GM19455 (cell line): ENCODE data around the gene FAM53A.
"Not testable (repeated sequence)": the region's sequence is repeated elsewhere in the genome, so short reads cannot be mapped to it uniquely, and the experiment has no call there.

Experiments
- ATAC-seq: cut with Tn5 transposase; IDR thresholded peaks from one replicate; pipeline ENCODE4 v1.9.1; 2021; ENCODE audit not compliant: unreplicated experiment

FAM53A gene

GRCh38 chr4:1717129-1718094, 33.3 kb upstream of the FAM53A start:
- no peak for ATAC-seq

GRCh38 chr4:1716065-1716945, 32.2 kb upstream of the FAM53A start:
- ATAC-seq: no peak

GRCh38 chr4:1715002-1715758, 31.1 kb upstream of the FAM53A start:
- ATAC-seq: no peak

- no peak for ATAC-seq
Observed at GRCh38 chr4:1714303-1715001, 30.3 kb upstream of the FAM53A start.

GRCh38 chr4:1713003-1713851, 29.1 kb upstream of the FAM53A start:
- peak; percentile 4 for ATAC-seq

GRCh38 chr4:1712216-1713002, 28.3 kb upstream of the FAM53A start, which contains the start of gene SLBP:
Gene SLBP, minus strand, starts transcription at chr4:1712319. Its CDS starts 131 bp downstream, at chr4:1712188.
- peak; percentile 74 for ATAC-seq

- ATAC-seq: peak; percentile 19
Observed at GRCh38 chr4:1711571-1712215, 27.6 kb upstream of the FAM53A start.

- ATAC-seq: no peak
Observed at GRCh38 chr4:1711055-1711570, 27.0 kb upstream of the FAM53A start.

- no peak for ATAC-seq
Observed at GRCh38 chr4:1708581-1708980, 24.5 kb upstream of the FAM53A start.

GRCh38 chr4:1706358-1706757, 22.2 kb upstream of the FAM53A start:
- ATAC-seq: no peak

GRCh38 chr4:1705732-1706131, 21.6 kb upstream of the FAM53A start:
- no peak for ATAC-seq

- no peak for ATAC-seq
Observed at GRCh38 chr4:1703867-1704266, 19.8 kb upstream of the FAM53A start.

GRCh38 chr4:1701671-1702070, 17.6 kb upstream of the FAM53A start:
- ATAC-seq: not testable (repeated sequence)

GRCh38 chr4:1695913-1696312, 11.8 kb upstream of the FAM53A start:
- no peak for ATAC-seq

- ATAC-seq: no peak
Observed at GRCh38 chr4:1693131-1693896, 9.2 kb upstream of the FAM53A start.

- ATAC-seq: no peak
Observed at GRCh38 chr4:1691737-1692373, 7.7 kb upstream of the FAM53A start.

- no peak for ATAC-seq
Observed at GRCh38 chr4:1690698-1691097, 6.6 kb upstream of the FAM53A start.
